NCI-H460 (cell line): ENCODE data around the gene ACTL6A. TPM values are rescaled to one million over a fixed set of nuclear protein-coding genes. Genes with fewer than 3 reads are reported as not detected.
A peak's percentile ranks its signal among the peaks of the same experiment; 100 is the strongest.
"Not testable (repeated sequence)": the region's sequence is repeated elsewhere in the genome, so short reads cannot be mapped to it uniquely, and the experiment has no call there.

Experiments
- DNase-seq: peaks from one replicate; pipeline ENCODE4 v3.0.0-alpha.2; 2016; ENCODE audit warnings: low read depth; ENCODE audit errors: extremely low read depth
- polyA plus RNA-seq: library from polyadenylated mRNA; depleted of rRNA; stranded (reverse); fragments of >200 nt; gene quantifications from 2 replicates; pipeline ENCODE4 v1.2.3, GENCODE V29; 2014; cell fraction: nucleus; rRNA removed
- total RNA-seq: library from RNA; depleted of rRNA; stranded (reverse); fragments of >200 nt; shearing (Covaris generic); gene quantifications from 2 replicates; pipeline ENCODE4 v1.2.3, GENCODE V29; 2014; rRNA removed

Gene ACTL6A
- total RNA-seq = 77.9 and 85.0 TPM in 2 replicates
- polyA plus RNA-seq = 151 and 183 TPM in 2 replicates

- DNase-seq = peak; percentile 98
Measured at GRCh38 chr3:179562591-179563270, at the start of gene ACTL6A. Gene ACTL6A (plus strand): TSS chr3:179562926. CDS start chr3:179563093, 167 bp downstream.

- DNase-seq = no peak
Measured at GRCh38 chr3:179513862-179514261, 48.9 kb upstream of the ACTL6A start.

- DNase-seq = not testable (repeated sequence)
Measured at GRCh38 chr3:179516461-179517251, 46.1 kb upstream of the ACTL6A start.

- no peak for DNase-seq
Measured at GRCh38 chr3:179526482-179526881, 36.2 kb upstream of the ACTL6A start.

- no peak for DNase-seq
Measured at GRCh38 chr3:179526989-179527391, 35.7 kb upstream of the ACTL6A start.

GRCh38 chr3:179528772-179529171 is 34.0 kb upstream of the ACTL6A start:
- no peak for DNase-seq

GRCh38 chr3:179531576-179531975 is 31.1 kb upstream of the ACTL6A start:
- no peak for DNase-seq

- DNase-seq = no peak
Measured at GRCh38 chr3:179533274-179533673, 29.5 kb upstream of the ACTL6A start.

GRCh38 chr3:179536256-179536655 is 26.5 kb upstream of the ACTL6A start:
- no peak for DNase-seq

- DNase-seq = no peak
Measured at GRCh38 chr3:179541094-179541493, 21.6 kb upstream of the ACTL6A start.

GRCh38 chr3:179541596-179541995 is 21.1 kb upstream of the ACTL6A start:
- no peak for DNase-seq

GRCh38 chr3:179542375-179542774 is 20.4 kb upstream of the ACTL6A start:
- no peak for DNase-seq

- no peak for DNase-seq
Measured at GRCh38 chr3:179544981-179545645, 17.6 kb upstream of the ACTL6A start.

- DNase-seq = no peak
Measured at GRCh38 chr3:179546814-179547241, 15.9 kb upstream of the ACTL6A start.

GRCh38 chr3:179551349-179552105 is 11.2 kb upstream of the ACTL6A start:
- no peak for DNase-seq

GRCh38 chr3:179558742-179559364 is 3.9 kb upstream of the ACTL6A start:
- DNase-seq = peak; percentile 56

GRCh38 chr3:179560791-179561190 is 1.9 kb upstream of the ACTL6A start:
- DNase-seq = no peak

GRCh38 chr3:179563271-179563783 is 601 bp downstream of the ACTL6A start:
- DNase-seq = peak; percentile 54

- no peak for DNase-seq
Measured at GRCh38 chr3:179565496-179565895, 2.8 kb downstream of the ACTL6A start.

- DNase-seq = no peak
Measured at GRCh38 chr3:179580992-179581391, 18.3 kb downstream of the ACTL6A start.
